Fibroblast of mammary gland (primary cell): Measurements from ENCODE around the gene PGS1.
"Not testable (repeated sequence)": the region's sequence is repeated elsewhere in the genome, so short reads cannot be mapped to it uniquely, and the experiment has no call there.

Experiments
- DNase-seq: peaks from one replicate; pipeline ENCODE4 v3.0.0-alpha.2; 2010; ENCODE audit warnings: low read depth
- H3K4me3 ChIP-seq: 2 replicates; pipeline ENCODE4 v1.5.1; 2011; ENCODE audit warnings: low read depth, mild to moderate bottlenecking, low read length, moderate library complexity; ENCODE audit not compliant: control insufficient read depth
- CTCF ChIP-seq: conservative IDR thresholded peaks from 2 replicates; pipeline ENCODE4 v1.5.1; 2011; ENCODE audit warnings: low read depth, low read length, inconsistent platforms; ENCODE audit not compliant: control insufficient read depth, insufficient read depth

PGS1 gene

GRCh38 chr17:78458736-78459335 is 80.4 kb downstream of the PGS1 start:
- no peak for DNase-seq
- no peak overlapping the region for H3K4me3 ChIP-seq
- TF ChIP-seq CTCF = no peak

GRCh38 chr17:78459696-78460095 is 81.2 kb downstream of the PGS1 start:
- no peak for TF ChIP-seq CTCF

GRCh38 chr17:78460176-78460675 is 81.8 kb downstream of the PGS1 start:
- no peak for DNase-seq
- TF ChIP-seq CTCF = no peak
- H3K4me3 ChIP-seq = no peak overlapping the region

More at GRCh38 chr17:78459696-78460095, 81.2 kb downstream of the PGS1 start:
- H3K4me3 ChIP-seq = no peak overlapping the region
- no peak for DNase-seq

- DNase-seq = no peak
- TF ChIP-seq CTCF = no peak
- H3K4me3 ChIP-seq = no peak overlapping the region
Measured at GRCh38 chr17:78460951-78461798, 82.7 kb downstream of the PGS1 start.

GRCh38 chr17:78461799-78462053 is 83.3 kb downstream of the PGS1 start:
- H3K4me3 ChIP-seq = no peak overlapping the region
- DNase-seq = no peak
- no peak for TF ChIP-seq CTCF

GRCh38 chr17:78462148-78462547 is 83.7 kb downstream of the PGS1 start:
- no peak for DNase-seq
- TF ChIP-seq CTCF = no peak
- no peak overlapping the region for H3K4me3 ChIP-seq

- not testable (repeated sequence) for DNase-seq, H3K4me3 ChIP-seq
Measured at GRCh38 chr17:78466109-78466785, 87.8 kb downstream of the PGS1 start.
